HepG2 (cell line): ENCODE results near the gene IRAK2. TPM values are rescaled to one million over a fixed set of nuclear protein-coding genes. Genes with fewer than 3 reads are reported as not detected.

ENCODE experiments used
- ATAC-seq: fragments of 200-7000 bp; cut with Tn5 transposase; 3 replicates; pipeline ENCODE4 v1.9.1; 2020; ENCODE audit warnings: mild to moderate bottlenecking, moderate library complexity
- BruUV-seq: library from RNA; stranded (reverse); fragments of 400-500 nt; replicated peaks from 2 replicates; lab custom pipeline; 2021; lab: Mats Ljungman, UMichigan
- CTCF ChIA-PET: fragments of 300-600 bp; formaldehyde crosslinking; extraction: SDS; loops from one replicate; lab custom pipeline; 2021; ENCODE audit warnings: low total read pairs, inconsistent platforms, low intra/inter-chr PET ratio; lab: Yijun Ruan, JAX
- POLR2A ChIA-PET: fragments of 350-600 bp; sonication (Branson Sonifier 250); formaldehyde crosslinking; loops from one replicate; lab custom pipeline; 2020; ENCODE audit warnings: antibody characterized with exemption, inconsistent platforms; lab: Yijun Ruan, JAX
- DNase-seq: peaks from one replicate; pipeline ENCODE4 v3.0.0-alpha.2; 2015; ENCODE audit warnings: low spot score
- FAIRE-seq: peaks from 3 replicates; lab custom pipeline; 2011; peaks lifted over from hg19 to GRCh38; lab: Jason Lieb, UNC
- H2AFZ ChIP-seq: one replicate; pipeline ENCODE4 v1.6.1; 2011; ENCODE audit warnings: low read length, inconsistent platforms
- H3K27ac ChIP-seq: fragments of 300-600 bp; 3 replicates; pipeline ENCODE4 v1.8.0; 2011; ENCODE audit warnings: mixed run types, mild to moderate bottlenecking, mixed read lengths, low read length, inconsistent platforms; ENCODE audit not compliant: insufficient read depth; ENCODE audit errors: extremely low read length
- H3K27me3 ChIP-seq, 2 experiments: fragments of 200-600 bp in 1 of 2; 2 replicates in 1 of 2; 3 replicates in 1 of 2; pipeline versions ENCODE4 v1.6.0 to v1.8.0; 2011; ENCODE audit warnings: low read length in 2 of 2, mild to moderate bottlenecking in 2 of 2, moderate library complexity in 2 of 2, inconsistent platforms in 1 of 2; ENCODE audit not compliant: insufficient read depth in 2 of 2, control insufficient read depth in 1 of 2
- H3K36me3 ChIP-seq, 2 experiments: fragments of 200-600 bp in 1 of 2; replicated peaks in 1 of 2; 2 replicates in 1 of 2; 3 replicates in 1 of 2; pipeline versions ENCODE4 v1.5.1 to v1.8.0; 2011; ENCODE audit warnings: low read length in 2 of 2, inconsistent platforms in 1 of 2; ENCODE audit not compliant: insufficient read depth in 2 of 2, control insufficient read depth in 1 of 2
- H3K4me1 ChIP-seq: 2 replicates; pipeline ENCODE4 v1.5.1; 2012; ENCODE audit warnings: low read length, inconsistent platforms; ENCODE audit not compliant: insufficient read depth
- H3K4me2 ChIP-seq: 2 replicates; pipeline ENCODE4 v1.6.0; 2011; ENCODE audit warnings: low read depth, low read length, inconsistent platforms
- H3K4me3 ChIP-seq, 3 experiments: fragments of 200-600 bp in 1 of 3; sonication (generic), shearing (Covaris generic) in 1 of 3; replicated peaks in 1 of 3; 2 replicates each; pipeline ENCODE4 v1.5.1; 2011 to 2016; ENCODE audit warnings: low read length in 3 of 3, inconsistent platforms in 2 of 3, low read depth in 2 of 3, mild to moderate bottlenecking in 2 of 3, control low read depth in 1 of 3, mixed read lengths in 1 of 3; ENCODE audit not compliant: insufficient read depth in 1 of 3
- H3K79me2 ChIP-seq: one replicate; pipeline ENCODE4 v1.6.1; 2011; ENCODE audit warnings: low read length, inconsistent platforms; ENCODE audit not compliant: insufficient read depth
- H3K9ac ChIP-seq: 2 replicates; pipeline ENCODE4 v1.6.0; 2011; ENCODE audit warnings: mild to moderate bottlenecking, low read depth, low read length, inconsistent platforms; ENCODE audit not compliant: insufficient read depth
- H3K9me3 ChIP-seq: 2 replicates; pipeline ENCODE4 v1.5.1; 2012; ENCODE audit warnings: mild to moderate bottlenecking, low read length
- H4K20me1 ChIP-seq: 2 replicates; pipeline ENCODE4 v1.6.0; 2011; ENCODE audit warnings: inconsistent platforms, mild to moderate bottlenecking, low read length, moderate library complexity; ENCODE audit not compliant: insufficient read depth
- EP300 ChIP-seq, 3 experiments: sonication (generic) in 1 of 3; formaldehyde crosslinking in 1 of 3; IDR thresholded peaks; 2 replicates each; pipeline versions ENCODE4 v1.5.1 to v1.6.1; 2011 to 2020; ENCODE audit warnings: low read depth in 2 of 3, low read length in 2 of 3, borderline replicate concordance in 1 of 3, improper control_type of control experiment in 1 of 3, mild to moderate bottlenecking in 1 of 3, missing genetic modification reagents in 1 of 3, moderate library complexity in 1 of 3
- FOXJ3 ChIP-seq: sonication (generic); formaldehyde crosslinking; IDR thresholded peaks from 2 replicates; pipeline ENCODE4 v1.4.0; 2020; ENCODE audit warnings: missing genetic modification reagents, mild to moderate bottlenecking, borderline replicate concordance
- KDM6A ChIP-seq: IDR thresholded peaks from 2 replicates; pipeline ENCODE4 v1.6.1; 2016; ENCODE audit warnings: low read depth
- RARG ChIP-seq: sonication (generic); formaldehyde crosslinking; IDR thresholded peaks from 2 replicates; pipeline ENCODE4 v1.4.0; 2020; ENCODE audit warnings: low read depth, mild to moderate bottlenecking, missing genetic modification reagents
- RORA ChIP-seq: sonication (generic); formaldehyde crosslinking; IDR thresholded peaks from 2 replicates; pipeline ENCODE4 v1.5.0; 2020; ENCODE audit warnings: mild to moderate bottlenecking, missing genetic modification reagents, moderate library complexity
- SMAD1 ChIP-seq: sonication (generic); formaldehyde crosslinking; IDR thresholded peaks from 2 replicates; pipeline ENCODE4 v1.4.0; 2020; ENCODE audit warnings: missing genetic modification reagents, low read depth, mild to moderate bottlenecking, borderline replicate concordance
- SNAI1 ChIP-seq: sonication (generic); formaldehyde crosslinking; IDR thresholded peaks from 2 replicates; pipeline ENCODE4 v1.5.0; 2020; ENCODE audit warnings: mild to moderate bottlenecking, missing genetic modification reagents, borderline replicate concordance
- ZNF264 ChIP-seq: sonication (generic); formaldehyde crosslinking; IDR thresholded peaks from 2 replicates; pipeline ENCODE4 v1.4.0; 2020; ENCODE audit warnings: missing genetic modification reagents
- ZNF614 ChIP-seq: IDR thresholded peaks from 2 replicates; pipeline ENCODE4 v1.6.1; 2018; ENCODE audit warnings: missing biosample characterization, missing genetic modification reagents, inconsistent platforms, borderline replicate concordance
- ZNF644 ChIP-seq: IDR thresholded peaks from 2 replicates; pipeline ENCODE4 v1.6.1; 2016; ENCODE audit warnings: low read depth
- WGBS: methylation state at CpG from one replicate; pipeline ENCODE4 v1.1.6; 2017; ENCODE audit warnings: low lambda C conversion rate; 5-methylcytosine and 5-hydroxymethylcytosine counted together
- in situ Hi-C: cut with HindIII; loops from 2 replicates; pipeline ENCODE4 v1.10.0; 2017; ENCODE audit warnings: low pct_unique_long_range_greater_than_20kb; ENCODE audit not compliant: extremely low pct_ligation_motif_present
- intact Hi-C: fragments of 100-400 bp; cut with micrococcal nuclease; formaldehyde crosslinking; loops from one replicate; pipeline ENCODE4 v1.10.0; 2022; ENCODE audit not compliant: unreplicated experiment
- polyA plus RNA-seq, 8 experiments: library from polyadenylated mRNA; depleted of rRNA in 3 of 8; stranded (reverse) in 7 of 8; unstranded in 1 of 8; fragments of >200 nt; fragmentation: Illumina TruSeq in 4 of 8; extraction: Trizol in 4 of 8; gene quantifications; 2 replicates each; pipeline versions ENCODE4 v1.2.1 to v1.2.3, GENCODE V29; 2011 to 2016; ENCODE audit warnings: low read depth in 4 of 8, missing spikeins in 1 of 8, mixed read lengths in 1 of 8; ENCODE audit not compliant: insufficient read depth in 1 of 8
- total RNA-seq, 5 experiments: library from RNA; depleted of rRNA; stranded (reverse); fragments of >200 nt; fragmentation: Illumina TruSeq; extraction: Trizol; gene quantifications; 2 replicates each; pipeline ENCODE4 v1.2.3, GENCODE V29; 2016; ENCODE audit warnings: low read depth in 1 of 5
- TF ChIP-seq, protein P1 (sequence below): sonication (generic); formaldehyde crosslinking; IDR thresholded peaks from 2 replicates; pipeline ENCODE4 v1.5.0; 2020; ENCODE audit warnings: missing genetic modification reagents
- TF ChIP-seq, protein P2 (sequence below), 2 experiments: sonication (generic) in 1 of 2; formaldehyde crosslinking in 1 of 2; IDR thresholded peaks; 2 replicates each; pipeline versions ENCODE4 v1.6.1 to v1.9.0; 2014 to 2022; ENCODE audit warnings: antibody characterized with exemption in 1 of 2, borderline replicate concordance in 1 of 2, inconsistent platforms in 1 of 2, low read depth in 1 of 2, missing genetic modification reagents in 1 of 2

IRAK2 gene
- total and polyA plus RNA-seq, 2 of the 13 experiments (the other 11 are each of a cell fraction or from before 2014, with no cell fraction given) = 13.1 to 23.3 TPM

DNA sequence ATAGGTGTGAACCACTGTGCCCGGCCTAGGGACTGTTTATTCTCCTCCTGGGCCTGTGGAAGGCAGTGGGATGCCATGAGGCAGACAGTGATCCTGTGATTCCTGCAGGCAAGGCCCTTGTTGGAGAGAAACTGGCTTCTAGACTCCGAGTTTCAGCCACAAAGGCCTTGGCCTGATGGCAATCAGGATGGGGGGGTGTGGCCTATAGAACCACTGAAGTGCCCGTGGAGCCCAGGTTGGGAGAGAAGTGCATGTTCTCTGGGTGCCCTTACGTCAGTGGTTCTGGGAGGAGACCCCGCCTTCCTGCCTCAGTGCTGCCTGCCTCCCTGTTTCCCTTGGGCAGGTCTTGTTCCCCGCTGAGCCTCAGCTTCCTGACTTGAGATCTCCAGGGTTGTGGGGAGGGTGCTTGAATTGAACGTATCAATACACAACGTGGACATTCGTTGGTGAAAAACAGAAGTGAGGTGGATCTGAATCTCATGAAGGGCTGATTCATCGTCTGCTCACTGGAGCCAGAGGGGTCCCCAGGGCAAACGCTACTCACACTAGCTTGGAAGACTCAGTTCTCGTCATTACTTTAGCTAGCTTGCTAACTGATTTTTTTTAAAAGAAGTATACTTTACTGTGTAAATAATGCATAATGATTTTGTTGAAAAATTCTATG, 31.8 kb downstream of the IRAK2 start (continued):
- TF ChIP-seq SNAI1 = no peak
- no peak for TF ChIP-seq RARG (CRISPR knock-in tag)
- no peak for TF ChIP-seq ZNF644
- TF ChIP-seq ZNF614 (CRISPR knock-in tag) = no peak
- TF ChIP-seq, protein P1, sequence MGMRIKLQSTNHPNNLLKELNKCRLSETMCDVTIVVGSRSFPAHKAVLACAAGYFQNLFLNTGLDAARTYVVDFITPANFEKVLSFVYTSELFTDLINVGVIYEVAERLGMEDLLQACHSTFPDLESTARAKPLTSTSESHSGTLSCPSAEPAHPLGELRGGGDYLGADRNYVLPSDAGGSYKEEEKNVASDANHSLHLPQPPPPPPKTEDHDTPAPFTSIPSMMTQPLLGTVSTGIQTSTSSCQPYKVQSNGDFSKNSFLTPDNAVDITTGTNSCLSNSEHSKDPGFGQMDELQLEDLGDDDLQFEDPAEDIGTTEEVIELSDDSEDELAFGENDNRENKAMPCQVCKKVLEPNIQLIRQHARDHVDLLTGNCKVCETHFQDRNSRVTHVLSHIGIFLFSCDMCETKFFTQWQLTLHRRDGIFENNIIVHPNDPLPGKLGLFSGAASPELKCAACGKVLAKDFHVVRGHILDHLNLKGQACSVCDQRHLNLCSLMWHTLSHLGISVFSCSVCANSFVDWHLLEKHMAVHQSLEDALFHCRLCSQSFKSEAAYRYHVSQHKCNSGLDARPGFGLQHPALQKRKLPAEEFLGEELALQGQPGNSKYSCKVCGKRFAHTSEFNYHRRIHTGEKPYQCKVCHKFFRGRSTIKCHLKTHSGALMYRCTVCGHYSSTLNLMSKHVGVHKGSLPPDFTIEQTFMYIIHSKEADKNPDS (CRISPR knock-in tag) = no peak

DNA sequence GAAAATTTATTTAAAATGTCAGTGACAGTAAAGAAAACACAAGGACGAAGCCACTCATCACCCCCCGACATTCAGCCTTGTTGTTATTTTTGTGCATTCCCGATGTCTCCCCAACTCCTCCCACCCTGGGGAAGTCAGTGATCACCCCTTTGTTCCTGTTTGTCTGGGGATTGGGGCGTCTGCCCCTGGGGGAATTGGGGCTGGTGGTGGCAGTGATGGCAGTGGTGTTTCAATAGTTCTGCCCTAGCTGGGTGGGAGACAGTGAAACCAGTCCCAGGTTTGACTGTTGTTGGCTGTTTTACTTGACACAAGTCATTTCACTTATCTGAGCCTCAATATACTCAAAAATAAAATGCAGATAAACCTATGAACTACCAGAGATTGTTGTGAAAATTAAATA, 33.5 kb downstream of the IRAK2 start:
- H3K4me3 ChIP-seq = no peak overlapping the region
- ChIA-PET CTCF (no interaction called here), POLR2A (no interaction called here)
- no peak for DNase-seq
- H3K9me3 ChIP-seq = no peaks in the 10 kb centered on the region
- H3K79me2 ChIP-seq = peaks cover 11% of the 10 kb centered on the region
- no peak overlapping the region for H3K4me2 ChIP-seq
- no peaks in the 10 kb centered on the region for H4K20me1 ChIP-seq
- FAIRE-seq = no peak
- no peak for ATAC-seq
- WGBS = 89% methylated on average over 4 of the region's 4 CpGs
- in situ Hi-C loops (no loop called here), intact Hi-C loops (no loop called here)
- no peaks in the 10 kb centered on the region for H3K27me3 ChIP-seq
- no TSS peak for BruUV-seq
- H3K27ac ChIP-seq = no peak overlapping the region
- H3K4me1 ChIP-seq = peaks cover 64% of the 10 kb centered on the region
- no peak overlapping the region for H3K9ac ChIP-seq
- peaks cover 7 to 32% of the 10 kb centered on the region in 2 experiments; a peak in 4 of 5 replicates for H3K36me3 ChIP-seq
- no peak overlapping the region for H2AFZ ChIP-seq
- TF ChIP-seq, protein P2, sequence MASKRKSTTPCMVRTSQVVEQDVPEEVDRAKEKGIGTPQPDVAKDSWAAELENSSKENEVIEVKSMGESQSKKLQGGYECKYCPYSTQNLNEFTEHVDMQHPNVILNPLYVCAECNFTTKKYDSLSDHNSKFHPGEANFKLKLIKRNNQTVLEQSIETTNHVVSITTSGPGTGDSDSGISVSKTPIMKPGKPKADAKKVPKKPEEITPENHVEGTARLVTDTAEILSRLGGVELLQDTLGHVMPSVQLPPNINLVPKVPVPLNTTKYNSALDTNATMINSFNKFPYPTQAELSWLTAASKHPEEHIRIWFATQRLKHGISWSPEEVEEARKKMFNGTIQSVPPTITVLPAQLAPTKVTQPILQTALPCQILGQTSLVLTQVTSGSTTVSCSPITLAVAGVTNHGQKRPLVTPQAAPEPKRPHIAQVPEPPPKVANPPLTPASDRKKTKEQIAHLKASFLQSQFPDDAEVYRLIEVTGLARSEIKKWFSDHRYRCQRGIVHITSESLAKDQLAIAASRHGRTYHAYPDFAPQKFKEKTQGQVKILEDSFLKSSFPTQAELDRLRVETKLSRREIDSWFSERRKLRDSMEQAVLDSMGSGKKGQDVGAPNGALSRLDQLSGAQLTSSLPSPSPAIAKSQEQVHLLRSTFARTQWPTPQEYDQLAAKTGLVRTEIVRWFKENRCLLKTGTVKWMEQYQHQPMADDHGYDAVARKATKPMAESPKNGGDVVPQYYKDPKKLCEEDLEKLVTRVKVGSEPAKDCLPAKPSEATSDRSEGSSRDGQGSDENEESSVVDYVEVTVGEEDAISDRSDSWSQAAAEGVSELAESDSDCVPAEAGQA (IDR thresholded peaks at IDR 0.05; ENCODE audit: low read depth) = no peak
- TF ChIP-seq, protein P2 (CRISPR knock-in tag; IDR thresholded peaks at IDR 0.05; ENCODE audit: borderline replicate concordance) = no peak
- TF ChIP-seq SMAD1 (CRISPR knock-in tag) (no peak), KDM6A (CRISPR knock-in tag) (no peak), ZNF264 (no peak), EP300 (IDR thresholded peaks at IDR 0.05; ENCODE audit: low read depth in 2 of 2, low read length in 2 of 2) (no peak), EP300 (CRISPR knock-in tag; IDR thresholded peaks at IDR 0.05; ENCODE audit: borderline replicate concordance) (no peak), RORA (CRISPR knock-in tag) (no peak), FOXJ3 (CRISPR knock-in tag) (no peak)
